Suppressor macrophage treated with lipopolysaccharide for 1 hour (primary cell): ENCODE data around the gene BLOC1S1.
"Not testable (repeated sequence)": the region's sequence is repeated elsewhere in the genome, so short reads cannot be mapped to it uniquely, and the experiment has no call there.

Source experiments
- DNase-seq, 3 donors: peaks; one replicate each; pipeline ENCODE4 v3.0.0-alpha.2; 2020 to 2022

The BLOC1S1 gene

DNA sequence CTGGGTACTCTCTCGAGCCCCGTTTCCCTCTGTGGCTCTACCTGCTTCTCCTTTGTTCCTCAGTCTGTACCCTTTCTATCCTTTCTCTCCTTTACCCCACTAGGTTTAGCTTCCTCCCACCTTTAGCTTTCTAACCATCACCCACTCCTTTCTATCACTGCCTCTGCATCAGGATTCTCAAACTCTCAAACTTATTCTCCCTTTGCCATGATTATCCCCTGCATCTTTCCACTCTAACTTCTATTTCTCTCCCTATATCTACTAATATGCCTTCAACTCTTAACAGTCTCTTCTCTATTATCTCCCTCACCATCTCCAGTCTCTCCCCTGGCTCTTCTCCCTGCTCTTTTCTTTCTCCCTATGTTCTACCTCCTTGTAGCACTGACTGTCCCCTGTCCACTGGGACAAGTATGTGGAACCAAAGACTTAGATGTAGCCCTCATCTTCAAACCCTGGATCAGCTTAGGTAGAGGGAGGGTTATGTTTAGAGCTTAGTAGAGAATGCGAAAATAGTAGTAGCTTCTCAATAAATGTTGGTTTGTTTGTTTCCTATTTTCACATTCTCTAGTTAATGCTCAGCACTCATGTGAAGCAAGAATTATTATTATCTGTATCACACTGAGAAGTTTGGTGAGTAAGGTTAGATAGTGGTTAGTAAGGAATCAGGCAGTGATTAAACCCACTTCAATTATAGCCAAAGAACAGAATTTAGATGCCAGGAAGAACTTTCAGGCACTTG, 30.5 kb downstream of the BLOC1S1 start:
- no peak for DNase-seq

DNA sequence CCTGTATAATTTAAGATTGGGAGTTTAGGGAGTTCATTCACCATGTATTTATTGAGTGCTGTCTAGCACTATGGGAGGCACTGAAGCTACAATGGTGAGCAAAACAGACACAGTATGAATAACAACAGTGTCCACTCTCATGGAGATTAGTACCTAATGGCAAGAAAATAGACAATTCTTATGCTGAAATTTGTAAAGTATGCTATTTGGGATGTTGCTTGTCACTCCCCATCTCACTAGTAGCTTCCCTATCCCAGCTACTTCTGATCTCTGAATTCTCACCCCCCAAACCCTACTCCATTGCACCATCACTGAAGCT, 31.0 kb downstream of the BLOC1S1 start:
- no peak for DNase-seq

- DNase-seq, result no peak
Observed at GRCh38 chr12:55748230-55748993, 32.6 kb downstream of the BLOC1S1 start.

GRCh38 chr12:55755246-55755645, 39.4 kb downstream of the BLOC1S1 start:
- DNase-seq, result no peak

GRCh38 chr12:55757701-55758100, 41.9 kb downstream of the BLOC1S1 start:
- DNase-seq, result no peak

- not testable (repeated sequence) for DNase-seq
Observed at GRCh38 chr12:55758575-55758974, 42.7 kb downstream of the BLOC1S1 start.

DNA sequence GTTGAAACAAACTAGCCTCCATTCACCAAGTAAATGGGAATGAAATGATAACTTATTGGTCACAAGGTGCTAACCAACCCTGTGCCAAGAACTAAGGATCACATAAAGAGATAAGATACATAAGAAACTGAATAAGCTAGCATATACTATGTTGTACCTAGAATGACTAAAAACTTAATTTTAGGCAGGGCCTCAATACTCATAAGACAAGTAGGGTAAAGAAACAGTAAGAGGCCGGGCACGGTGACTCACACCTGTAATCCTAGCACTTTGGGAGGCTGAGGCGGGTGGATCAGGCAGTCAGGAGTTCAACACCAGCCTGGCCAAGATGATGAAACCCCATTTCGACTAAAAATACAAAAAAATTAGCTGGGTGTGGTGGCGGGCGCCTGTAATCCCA, 44.8 kb downstream of the BLOC1S1 start:
- no peak for DNase-seq

DNA sequence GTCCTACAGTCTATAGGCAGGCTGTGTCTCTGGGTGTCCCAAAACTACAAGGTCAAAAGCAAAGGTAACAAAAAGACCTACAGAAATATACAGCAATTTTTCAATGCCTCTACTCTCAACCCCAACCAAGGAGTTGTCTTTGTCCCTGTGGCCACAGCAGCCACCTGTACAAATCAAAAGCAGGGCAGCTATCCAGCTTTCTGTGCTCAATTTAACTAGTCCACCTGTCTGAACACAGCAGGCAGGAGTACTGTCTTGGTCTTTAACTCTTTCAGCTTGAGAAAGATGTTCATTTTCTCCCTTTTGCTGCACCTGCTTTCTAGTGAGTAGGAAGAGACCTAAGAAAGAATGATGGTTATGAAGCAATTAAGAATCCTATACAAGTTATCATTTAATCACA, 46.8 kb downstream of the BLOC1S1 start:
- no peak for DNase-seq

GRCh38 chr12:55765736-55766290, 50.0 kb downstream of the BLOC1S1 start:
- no peak for DNase-seq

- no peak for DNase-seq
Observed at GRCh38 chr12:55767156-55767555, 51.3 kb downstream of the BLOC1S1 start.
